ENCODE results near the gene GAS6.

DNA sequence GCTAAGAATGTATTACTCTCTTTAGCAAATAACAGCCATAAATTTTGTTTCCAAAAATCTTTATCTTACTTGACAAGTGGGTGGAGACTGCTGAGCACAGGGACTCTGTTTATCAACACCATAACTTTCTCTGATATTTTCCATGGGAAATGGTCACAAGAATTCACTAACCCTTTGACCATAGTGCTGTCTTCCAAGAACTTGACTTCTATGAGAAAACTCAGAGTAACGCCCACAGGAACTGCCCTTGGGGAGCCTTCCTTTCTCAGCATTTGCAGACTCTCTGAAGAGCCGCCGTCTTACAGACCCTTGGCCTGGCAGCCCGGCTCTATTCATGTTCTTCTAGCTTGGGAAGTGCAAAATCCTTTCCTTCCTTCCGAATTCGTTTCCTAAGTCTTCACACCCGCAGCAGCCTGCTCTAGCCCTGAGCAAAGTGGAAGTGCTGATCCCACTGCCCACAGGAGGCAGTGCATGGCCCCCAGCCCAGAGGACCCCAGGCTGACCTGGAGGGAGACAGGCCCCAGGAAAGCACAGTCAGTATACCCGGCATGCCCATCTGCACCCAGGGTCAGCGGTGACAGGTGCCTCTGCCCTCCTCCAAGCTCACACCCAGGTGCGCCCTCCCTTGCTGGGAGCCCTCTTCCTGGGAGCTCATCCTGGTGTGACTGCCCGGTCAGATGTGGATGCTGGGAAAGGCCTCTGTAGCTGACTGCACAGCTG lies 10.2 kb downstream of the GAS6 start:
- TF ChIP-seq CTCF (IDR thresholded peaks at IDR 0.05) (no peak), EZH2 (IDR thresholded peaks at IDR 0.05; ENCODE audit: borderline replicate concordance, insufficient read depth, low read depth, low read length, poor library complexity, severe bottlenecking) (no peak)
